HG02943 (cell line): Measurements from ENCODE around the gene TFR2.

Experiments
- ATAC-seq: cut with Tn5 transposase; IDR thresholded peaks from one replicate; pipeline ENCODE4 v1.9.1; 2021; ENCODE audit warnings: mild to moderate bottlenecking, low read depth, moderate library complexity; ENCODE audit not compliant: unreplicated experiment

Gene TFR2

GRCh38 chr7:100589341-100589947 is 51.9 kb downstream of the TFR2 start:
- no peak for ATAC-seq

- no peak for ATAC-seq
Observed at GRCh38 chr7:100588438-100588837, 52.9 kb downstream of the TFR2 start.

GRCh38 chr7:100586266-100587025 is 54.9 kb downstream of the TFR2 start, which contains the start of gene FBXO24:
Gene FBXO24, plus strand, starts transcription at chr7:100586328. Its CDS starts 298 bp downstream, at chr7:100586626.
- ATAC-seq = peak; percentile 83

- ATAC-seq = no peak
Observed at GRCh38 chr7:100585511-100586265, 55.7 kb downstream of the TFR2 start, which contains the start of gene LRCH4. Gene LRCH4, minus strand, starts transcription at chr7:100586129. Its CDS starts 29 bp downstream, at chr7:100586100.

- ATAC-seq = no peak
Observed at GRCh38 chr7:100584683-100585510, 56.5 kb downstream of the TFR2 start.

GRCh38 chr7:100584054-100584682 is 57.2 kb downstream of the TFR2 start:
- no peak for ATAC-seq

GRCh38 chr7:100583132-100584053 is 58.0 kb downstream of the TFR2 start:
- no peak for ATAC-seq

- no peak for ATAC-seq
Observed at GRCh38 chr7:100582650-100583049, 58.7 kb downstream of the TFR2 start.

- ATAC-seq = no peak
Observed at GRCh38 chr7:100582041-100582579, 59.2 kb downstream of the TFR2 start.

- ATAC-seq = no peak
Observed at GRCh38 chr7:100580466-100581283, 60.7 kb downstream of the TFR2 start.

GRCh38 chr7:100578246-100579183 is 62.8 kb downstream of the TFR2 start:
- ATAC-seq = no peak

GRCh38 chr7:100577507-100577906 is 63.8 kb downstream of the TFR2 start:
- no peak for ATAC-seq

- ATAC-seq = no peak
Observed at GRCh38 chr7:100577103-100577502, 64.2 kb downstream of the TFR2 start.

GRCh38 chr7:100576384-100576993 is 64.9 kb downstream of the TFR2 start:
- no peak for ATAC-seq

- ATAC-seq = no peak
Observed at GRCh38 chr7:100575746-100576383, 65.5 kb downstream of the TFR2 start.

- ATAC-seq = no peak
Observed at GRCh38 chr7:100575206-100575631, 66.1 kb downstream of the TFR2 start.
